Hepatocyte (in vitro differentiated cells): ENCODE results near the gene PHLDB1.

ENCODE experiments used
- CTCF ChIP-seq: fragments of 200-600 bp; sonication (generic); IDR thresholded peaks from 2 replicates; pipeline ENCODE4 v1.5.1; 2016; ENCODE audit warnings: antibody characterized with exemption, mild to moderate bottlenecking; ENCODE audit not compliant: poor library complexity
- EZH2 ChIP-seq: fragments of 200-600 bp; sonication (generic); IDR thresholded peaks from 2 replicates; pipeline ENCODE4 v1.6.1; 2016; ENCODE audit warnings: antibody characterized with exemption, mild to moderate bottlenecking, borderline replicate concordance
- EZH2phosphoT487 ChIP-seq: fragments of 200-600 bp; sonication (generic); IDR thresholded peaks from one replicate; pipeline ENCODE4 v1.6.1; 2018; ENCODE audit warnings: antibody characterized with exemption, mild to moderate bottlenecking, low read depth, moderate library complexity; ENCODE audit not compliant: unreplicated experiment, severe bottlenecking

DNA sequence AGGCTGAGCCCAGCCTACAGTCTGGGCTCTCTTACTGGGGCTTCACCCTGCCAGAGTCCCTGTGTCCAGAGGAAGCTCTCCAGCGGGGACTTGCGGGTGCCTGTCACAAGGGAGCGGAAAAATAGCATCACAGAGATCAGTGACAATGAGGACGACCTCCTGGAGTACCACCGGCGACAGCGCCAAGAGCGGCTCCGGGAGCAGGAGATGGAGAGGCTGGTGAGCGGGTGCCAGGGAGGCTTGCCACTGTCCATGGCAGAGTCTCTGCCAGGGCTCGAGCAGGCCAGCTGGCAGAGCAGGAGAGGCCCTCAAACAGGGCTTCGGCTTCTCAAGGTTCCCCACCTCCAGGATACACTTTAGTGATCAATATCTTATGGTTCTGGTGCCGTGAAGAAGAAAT lies 21.0 kb downstream of the PHLDB1 start:
- no peak for TF ChIP-seq CTCF
- TF ChIP-seq EZH2: no peak
- TF ChIP-seq EZH2phosphoT487: no peak
